Activated T-cell treated with anti-CD3 and anti-CD28 coated beads, Interleukin-2, amount 50 U/mL, for 24 hours (primary cell): ENCODE results near the gene MAP3K10.
A peak's percentile ranks its signal among the peaks of the same experiment; 100 is the strongest.
"Not testable (repeated sequence)": the region's sequence is repeated elsewhere in the genome, so short reads cannot be mapped to it uniquely, and the experiment has no call there.

Source experiments
- DNase-seq: peaks from one replicate; pipeline ENCODE4 v3.0.0-alpha.2; 2020
- H3K27ac Mint-ChIP-seq: 2 replicates; pipeline ENCODE4 v1.8.0; 2020; ENCODE audit warnings: mild to moderate bottlenecking, mixed read lengths
- H3K27me3 Mint-ChIP-seq: 2 replicates; pipeline ENCODE4 v1.8.0; 2020; ENCODE audit warnings: mixed read lengths
- H3K36me3 Mint-ChIP-seq: 2 replicates; pipeline ENCODE4 v1.8.0; 2020; ENCODE audit warnings: low read depth, mixed read lengths
- H3K4me1 Mint-ChIP-seq: 2 replicates; pipeline ENCODE4 v1.8.0; 2020; ENCODE audit warnings: low read depth, mixed read lengths
- H3K4me3 Mint-ChIP-seq: 2 replicates; pipeline ENCODE4 v1.8.0; 2020; ENCODE audit warnings: mild to moderate bottlenecking, moderate library complexity, mixed read lengths
- H3K9me3 Mint-ChIP-seq: 2 replicates; pipeline ENCODE4 v1.8.0; 2020; ENCODE audit warnings: mixed read lengths

MAP3K10 gene

DNA sequence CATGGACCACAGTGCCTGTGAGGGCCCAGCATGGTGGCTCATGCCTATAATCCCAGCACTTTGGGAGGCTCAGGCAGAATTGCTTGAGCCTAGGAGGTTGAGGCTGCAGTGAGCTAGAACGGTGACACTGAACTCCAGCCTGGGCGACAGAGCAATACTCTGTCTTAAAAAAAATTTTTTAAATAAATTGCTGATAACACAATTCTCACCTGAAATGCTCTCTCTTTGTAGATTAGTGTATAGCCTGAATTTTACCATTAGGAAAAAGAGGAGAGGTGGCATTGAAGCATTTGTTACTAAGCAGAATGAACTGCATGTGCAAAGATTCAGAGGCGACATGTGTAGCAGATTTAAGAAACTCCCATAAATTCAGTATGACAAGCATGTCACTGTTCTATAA is 29.1 kb upstream of the MAP3K10 start:
- DNase-seq, result no peak
- Mint-ChIP-seq H3K4me1 (peaks cover 8% of the 10 kb centered on the region), H3K36me3 (no peaks in the 10 kb centered on the region), H3K27ac (no peak overlapping the region), H3K27me3 (no peaks in the 10 kb centered on the region), H3K4me3 (no peak overlapping the region), H3K9me3 (no peaks in the 10 kb centered on the region)

DNA sequence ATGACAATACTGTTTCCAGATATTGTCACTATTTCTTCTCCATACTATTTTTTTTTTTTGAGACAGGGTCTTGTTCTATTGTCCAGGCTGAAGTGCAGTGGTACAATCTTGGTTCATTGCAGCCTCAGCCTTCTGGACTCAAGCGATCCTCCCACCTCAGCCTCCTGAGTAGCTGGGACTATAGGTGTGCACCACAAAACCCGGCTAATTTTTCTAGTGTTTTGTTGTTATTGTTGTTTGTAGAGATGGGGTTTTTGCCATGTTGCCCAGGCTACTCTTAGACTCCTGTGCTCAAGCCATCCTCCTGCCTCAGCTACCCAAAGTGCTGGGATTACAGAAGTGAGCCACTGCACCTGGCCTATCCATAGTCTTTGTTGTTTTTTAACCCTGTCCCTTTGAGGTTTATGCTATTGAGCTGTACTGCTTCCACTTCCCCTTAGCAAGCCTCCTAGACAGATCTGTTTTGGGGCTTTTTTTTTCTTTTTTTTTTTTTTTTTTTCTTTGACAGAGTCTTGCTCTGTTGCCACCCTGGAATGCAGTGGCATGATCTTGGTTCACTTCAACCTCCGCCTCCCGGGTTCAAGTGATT is 27.6 kb upstream of the MAP3K10 start:
- H3K27ac Mint-ChIP-seq, result no peak overlapping the region
- no peaks in the 10 kb centered on the region for H3K9me3 Mint-ChIP-seq
- DNase-seq, result no peak
- H3K4me3 Mint-ChIP-seq, result no peak overlapping the region
- no peaks in the 10 kb centered on the region for H3K36me3 Mint-ChIP-seq
- no peaks in the 10 kb centered on the region for H3K27me3 Mint-ChIP-seq
- peaks cover 8% of the 10 kb centered on the region for H3K4me1 Mint-ChIP-seq

DNA sequence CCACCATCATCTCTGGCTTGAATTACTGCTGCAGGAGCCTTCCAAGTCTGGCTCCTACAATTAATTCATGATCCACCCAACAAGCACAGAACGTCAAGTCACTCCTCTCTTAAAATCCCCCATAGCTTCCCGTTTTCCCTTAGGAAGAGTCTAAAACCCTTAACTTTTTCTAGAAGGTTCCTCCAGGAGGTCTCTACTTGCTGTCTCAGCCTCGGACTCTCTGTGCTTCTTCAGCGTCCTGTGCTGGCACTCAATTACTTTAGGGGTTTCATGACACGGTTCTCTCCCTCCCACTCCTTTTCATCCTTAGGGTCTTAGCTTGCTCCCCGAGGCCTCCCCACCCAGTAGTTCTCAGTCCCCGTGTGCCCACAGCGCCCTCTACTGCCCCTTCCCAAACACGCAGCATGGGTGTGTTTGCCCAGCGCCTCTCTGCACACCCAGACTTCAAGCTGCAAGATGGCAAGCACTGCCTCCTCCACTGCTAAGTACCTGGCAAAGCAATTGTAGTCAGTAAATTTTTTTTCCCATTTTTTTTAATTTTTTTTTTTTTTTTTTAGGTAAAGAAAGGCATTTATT is 25.8 kb upstream of the MAP3K10 start:
- no peak overlapping the region for H3K4me3 Mint-ChIP-seq
- peak; percentile 79 for DNase-seq

DNA sequence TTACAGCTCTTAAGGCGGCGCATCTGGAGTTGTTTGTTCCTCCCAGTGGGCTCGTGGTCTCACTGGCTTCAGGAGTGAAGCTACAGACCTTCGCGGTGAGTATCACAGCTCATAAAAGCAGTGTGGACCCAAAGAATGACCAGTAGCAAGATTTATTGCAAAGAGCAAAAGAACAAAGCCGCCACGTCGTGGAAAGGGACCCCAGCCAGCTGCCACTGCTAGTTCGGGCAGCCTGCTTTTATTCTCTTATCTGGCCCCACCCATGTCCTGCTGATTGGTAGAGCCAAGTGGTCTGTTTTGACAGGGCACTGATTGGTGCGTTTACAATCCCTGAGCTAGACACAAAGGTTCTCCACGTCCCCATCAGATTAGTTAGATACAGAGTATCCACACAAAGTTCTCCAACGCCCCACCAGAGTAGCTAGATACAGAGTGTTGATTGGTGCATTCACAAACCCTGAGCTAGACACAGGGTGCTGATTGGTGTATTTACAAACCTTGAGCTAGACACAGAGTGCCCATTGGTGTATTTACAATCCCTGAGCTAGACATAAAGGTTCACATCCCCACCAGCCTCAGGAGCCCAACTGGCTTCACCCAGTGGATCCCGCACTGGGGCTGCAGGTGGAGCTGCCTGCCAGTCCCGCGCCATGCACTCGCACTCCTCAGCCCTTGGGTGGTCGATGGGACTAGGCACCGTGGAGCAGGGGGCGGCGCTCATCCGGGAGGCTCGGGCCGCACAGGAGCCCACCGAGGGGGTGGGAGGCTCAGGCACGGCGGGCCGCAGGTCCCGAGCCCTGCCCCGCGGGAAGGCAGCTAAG is 21.5 kb upstream of the MAP3K10 start:
- not testable (repeated sequence) for H3K4me1 Mint-ChIP-seq, H3K4me3 Mint-ChIP-seq, H3K27ac Mint-ChIP-seq, H3K36me3 Mint-ChIP-seq, DNase-seq, H3K9me3 Mint-ChIP-seq, H3K27me3 Mint-ChIP-seq

More for the DNA sequence above, 25.8 kb upstream of the MAP3K10 start:
- Mint-ChIP-seq H3K9me3 (no peaks in the 10 kb centered on the region), H3K27me3 (no peaks in the 10 kb centered on the region), H3K4me1 (peaks cover 8% of the 10 kb centered on the region), H3K27ac (no peak overlapping the region), H3K36me3 (no peaks in the 10 kb centered on the region)

DNA sequence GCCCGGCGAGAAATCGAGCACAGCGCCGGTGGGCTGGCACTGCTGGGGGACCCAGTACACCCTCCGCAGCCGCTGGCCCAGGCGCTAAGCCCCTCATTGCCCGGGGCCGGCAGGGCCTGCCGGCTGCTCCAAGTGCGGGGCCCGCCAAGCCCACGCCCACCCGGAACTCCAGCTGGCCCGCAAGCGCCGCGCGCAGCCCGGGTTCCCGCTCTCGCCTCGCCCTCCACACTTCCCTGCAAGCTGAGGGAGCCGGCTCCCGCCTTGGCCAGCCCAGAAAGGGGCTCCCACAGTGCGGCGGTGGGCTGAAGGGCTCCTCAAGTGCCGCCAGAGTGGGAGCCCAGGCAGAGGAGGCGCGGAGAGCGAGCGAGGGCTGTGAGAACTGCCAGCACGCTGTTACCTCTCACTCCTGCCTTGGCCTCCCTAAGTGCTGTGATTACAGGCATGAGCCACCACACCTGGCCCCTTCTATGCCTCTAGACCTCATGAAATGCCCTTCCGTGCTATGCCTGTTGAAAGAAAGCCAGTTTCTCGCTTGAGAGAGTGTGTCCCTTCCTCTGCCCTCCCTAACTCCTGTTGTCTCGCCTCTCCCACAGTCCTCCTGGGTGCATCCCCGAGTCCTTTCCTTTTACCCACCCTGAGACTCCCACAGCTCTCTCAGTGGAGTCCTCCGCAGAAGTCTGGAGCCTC is 20.8 kb upstream of the MAP3K10 start:
- not testable (repeated sequence) for H3K4me3 Mint-ChIP-seq, DNase-seq, H3K9me3 Mint-ChIP-seq, H3K36me3 Mint-ChIP-seq, H3K4me1 Mint-ChIP-seq, H3K27ac Mint-ChIP-seq, H3K27me3 Mint-ChIP-seq

DNA sequence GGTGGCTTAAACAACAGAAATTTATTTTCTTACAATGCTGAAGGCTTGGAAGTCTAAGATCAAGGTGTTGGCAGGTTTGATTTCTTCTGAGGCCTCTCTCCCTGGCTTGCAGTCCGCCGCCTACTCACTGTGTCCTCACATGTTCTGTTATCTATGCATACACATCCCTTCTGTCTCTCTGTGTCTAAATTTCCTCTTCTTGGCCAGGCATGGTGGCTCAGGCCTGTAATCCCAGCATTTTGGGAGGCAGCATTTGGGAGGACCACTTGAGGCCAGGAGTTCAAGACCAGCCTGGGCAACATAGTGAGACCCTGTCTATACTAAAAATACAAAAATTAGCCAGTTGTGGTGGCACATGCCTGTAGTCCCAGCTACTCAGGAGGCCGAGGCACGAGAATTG is 19.9 kb upstream of the MAP3K10 start:
- H3K4me1 Mint-ChIP-seq, H3K27ac Mint-ChIP-seq, H3K27me3 Mint-ChIP-seq, H3K4me3 Mint-ChIP-seq, H3K9me3 Mint-ChIP-seq, H3K36me3 Mint-ChIP-seq, DNase-seq: not testable (repeated sequence)

DNA sequence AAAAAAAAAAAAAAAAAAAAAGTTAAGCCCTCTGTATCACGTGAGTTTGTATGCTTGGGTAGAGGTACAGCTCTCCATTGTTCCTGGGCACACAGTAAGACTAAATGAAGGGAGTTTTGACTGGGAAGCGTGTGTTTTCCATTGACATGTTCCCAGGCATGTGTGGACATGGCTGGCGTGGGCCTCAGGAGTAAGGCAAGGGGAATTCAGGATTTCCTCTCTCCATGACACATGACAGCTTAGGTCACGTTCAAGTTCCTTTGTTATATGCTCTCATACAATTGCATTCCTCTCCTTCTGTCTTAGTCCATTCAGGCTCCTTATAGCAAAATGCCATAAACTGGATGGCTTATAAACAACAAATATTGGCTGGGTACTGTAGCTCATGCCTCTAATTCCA is 17.1 kb upstream of the MAP3K10 start:
- no peak overlapping the region for H3K4me3 Mint-ChIP-seq
- no peaks in the 10 kb centered on the region for H3K36me3 Mint-ChIP-seq
- H3K27ac Mint-ChIP-seq, result no peak overlapping the region
- H3K27me3 Mint-ChIP-seq, result no peaks in the 10 kb centered on the region
- H3K4me1 Mint-ChIP-seq, result no peaks in the 10 kb centered on the region
- H3K9me3 Mint-ChIP-seq, result no peaks in the 10 kb centered on the region
- DNase-seq, result no peak

DNA sequence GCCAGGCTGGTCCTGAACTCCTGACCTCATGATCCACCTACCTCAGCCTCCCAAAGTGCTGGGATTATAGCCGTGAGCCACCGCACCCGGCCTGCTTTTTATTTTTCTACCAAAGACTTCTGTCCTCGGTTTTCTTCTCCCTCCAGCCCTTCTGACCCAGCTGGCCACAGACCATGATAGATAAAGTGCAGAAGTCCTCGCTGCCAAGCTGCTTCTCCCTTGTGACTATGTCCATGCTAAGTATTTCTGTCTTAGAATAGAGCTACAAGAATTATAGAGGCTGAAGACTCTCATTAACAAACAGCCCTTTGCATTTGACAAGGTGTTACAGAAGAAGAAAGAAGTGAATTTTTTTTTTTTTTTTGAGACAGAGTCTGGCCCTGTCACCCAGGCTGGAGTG is 15.4 kb upstream of the MAP3K10 start:
- no peaks in the 10 kb centered on the region for H3K9me3 Mint-ChIP-seq
- no peaks in the 10 kb centered on the region for H3K4me1 Mint-ChIP-seq
- H3K27ac Mint-ChIP-seq, result no peak overlapping the region
- no peaks in the 10 kb centered on the region for H3K36me3 Mint-ChIP-seq
- no peak overlapping the region for H3K4me3 Mint-ChIP-seq
- DNase-seq, result no peak
- peaks cover 5% of the 10 kb centered on the region for H3K27me3 Mint-ChIP-seq

DNA sequence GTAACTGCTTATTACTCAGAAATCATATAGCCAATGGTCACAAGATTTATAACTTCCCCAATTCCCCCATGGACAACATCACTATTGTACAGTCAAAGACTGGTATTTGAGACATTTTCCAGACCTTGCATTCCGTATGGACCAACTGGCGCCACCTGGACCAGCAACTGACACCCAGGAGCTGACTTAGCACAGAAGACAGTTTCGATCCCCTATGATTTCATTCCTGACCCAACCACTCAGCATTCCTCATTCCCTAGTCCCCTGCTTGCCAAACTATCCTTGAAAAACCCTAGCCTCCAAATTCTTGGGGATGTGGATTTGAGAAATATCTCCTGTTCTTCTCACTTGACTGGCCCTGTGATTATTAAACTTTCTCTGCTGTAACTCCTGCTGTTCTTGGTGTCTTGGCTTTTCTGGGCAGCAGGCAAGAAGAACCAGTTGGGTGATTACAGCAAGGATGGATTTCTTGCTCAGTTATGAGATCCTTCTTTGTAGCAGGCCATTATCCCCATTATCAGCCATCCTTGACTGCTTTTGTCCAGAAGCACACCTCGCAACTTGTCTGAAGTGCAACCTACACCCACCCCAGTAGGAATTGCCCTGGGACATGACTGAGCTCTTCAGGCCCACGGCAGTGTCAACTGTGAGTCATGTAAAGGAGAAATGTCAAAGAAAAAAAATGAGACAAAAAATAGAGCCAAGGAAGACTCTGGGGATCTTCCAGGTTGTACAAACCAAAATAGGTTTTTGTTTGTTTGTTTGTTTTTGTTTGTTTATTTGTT is 13.7 kb upstream of the MAP3K10 start:
- Mint-ChIP-seq H3K9me3 (no peaks in the 10 kb centered on the region), H3K36me3 (no peaks in the 10 kb centered on the region), H3K27me3 (peaks cover 5% of the 10 kb centered on the region), H3K27ac (no peak overlapping the region), H3K4me1 (no peaks in the 10 kb centered on the region), H3K4me3 (no peak overlapping the region)
- no peak for DNase-seq

DNA sequence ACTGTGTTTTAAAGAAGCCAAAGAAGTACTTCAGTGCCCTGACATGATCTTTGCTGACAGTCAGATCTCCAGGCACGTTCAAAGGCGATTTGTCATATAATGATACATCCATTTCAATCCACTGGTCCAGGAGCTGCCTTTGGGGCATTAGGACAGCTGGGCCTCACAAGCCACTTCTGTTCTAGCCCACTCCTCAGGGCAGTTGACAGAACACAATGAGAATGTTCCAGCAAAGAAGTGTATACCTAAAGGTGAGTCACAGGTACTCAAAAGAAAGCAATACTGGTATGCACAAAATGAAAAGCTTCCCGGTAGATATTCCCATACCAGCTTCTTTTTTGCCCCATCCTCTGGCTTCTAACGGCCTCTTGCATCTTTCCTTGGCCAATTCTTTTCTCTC is 12.5 kb upstream of the MAP3K10 start:
- no peak overlapping the region for H3K4me3 Mint-ChIP-seq
- H3K36me3 Mint-ChIP-seq, result no peaks in the 10 kb centered on the region
- no peak for DNase-seq
- no peak overlapping the region for H3K27ac Mint-ChIP-seq
- H3K9me3 Mint-ChIP-seq, result no peaks in the 10 kb centered on the region
- H3K4me1 Mint-ChIP-seq, result no peaks in the 10 kb centered on the region
- H3K27me3 Mint-ChIP-seq, result peaks cover 5% of the 10 kb centered on the region

DNA sequence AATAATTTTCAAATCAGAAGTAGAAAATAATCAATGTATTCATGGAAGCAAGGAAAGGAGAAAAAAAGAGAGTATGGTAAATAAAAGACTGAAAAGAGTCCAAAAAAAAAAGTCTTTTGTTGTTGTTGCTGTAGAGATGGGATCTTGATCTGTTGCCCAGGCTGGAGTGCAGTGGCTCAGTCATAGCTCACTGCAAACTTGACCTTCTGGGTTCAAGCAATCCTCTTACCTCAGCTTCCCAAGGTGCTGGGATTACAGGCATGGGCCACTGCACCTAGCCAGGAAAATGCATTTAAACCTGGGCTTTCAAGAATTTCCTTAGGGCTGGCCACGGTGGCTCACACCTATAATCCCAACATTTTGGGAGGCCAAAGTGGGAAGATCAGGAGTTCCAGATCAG is 7.0 kb upstream of the MAP3K10 start:
- no peaks in the 10 kb centered on the region for H3K36me3 Mint-ChIP-seq
- no peaks in the 10 kb centered on the region for H3K9me3 Mint-ChIP-seq
- peaks cover 5% of the 10 kb centered on the region for H3K27me3 Mint-ChIP-seq
- H3K4me3 Mint-ChIP-seq, result no peak overlapping the region
- peaks cover 4% of the 10 kb centered on the region for H3K4me1 Mint-ChIP-seq
- H3K27ac Mint-ChIP-seq, result no peak overlapping the region
- DNase-seq, result no peak

DNA sequence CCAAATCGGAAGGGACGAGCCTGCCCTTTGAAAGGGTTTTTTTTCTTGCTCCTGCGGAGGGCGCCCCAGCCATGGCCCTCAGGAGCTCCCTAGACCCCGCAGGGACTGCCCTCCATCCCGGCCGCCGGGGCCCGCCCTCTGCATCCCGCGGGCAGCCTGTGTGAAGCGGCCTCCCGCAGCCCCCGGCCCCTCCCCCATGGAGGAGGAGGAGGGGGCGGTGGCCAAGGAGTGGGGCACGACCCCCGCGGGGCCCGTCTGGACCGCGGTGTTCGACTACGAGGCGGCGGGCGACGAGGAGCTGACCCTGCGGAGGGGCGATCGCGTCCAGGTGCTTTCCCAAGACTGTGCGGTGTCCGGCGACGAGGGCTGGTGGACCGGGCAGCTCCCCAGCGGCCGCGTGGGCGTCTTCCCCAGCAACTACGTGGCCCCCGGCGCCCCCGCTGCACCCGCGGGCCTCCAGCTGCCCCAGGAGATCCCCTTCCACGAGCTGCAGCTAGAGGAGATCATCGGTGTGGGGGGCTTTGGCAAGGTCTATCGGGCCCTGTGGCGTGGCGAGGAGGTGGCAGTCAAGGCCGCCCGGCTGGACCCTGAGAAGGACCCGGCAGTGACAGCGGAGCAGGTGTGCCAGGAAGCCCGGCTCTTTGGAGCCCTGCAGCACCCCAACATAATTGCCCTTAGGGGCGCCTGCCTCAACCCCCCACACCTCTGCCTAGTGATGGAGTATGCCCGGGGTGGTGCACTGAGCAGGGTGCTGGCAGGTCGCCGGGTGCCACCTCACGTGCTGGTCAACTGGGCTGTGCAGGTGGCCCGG is 815 bp downstream of the MAP3K10 start:
- DNase-seq, result peak; percentile 55
- peak overlapping the region; percentile 70 for H3K4me3 Mint-ChIP-seq
- no peaks in the 10 kb centered on the region for H3K27me3 Mint-ChIP-seq
- peaks cover 40% of the 10 kb centered on the region for H3K4me1 Mint-ChIP-seq
- H3K27ac Mint-ChIP-seq, result no peak overlapping the region
- H3K9me3 Mint-ChIP-seq, result no peaks in the 10 kb centered on the region
- H3K36me3 Mint-ChIP-seq, result peaks cover 1% of the 10 kb centered on the region

DNA sequence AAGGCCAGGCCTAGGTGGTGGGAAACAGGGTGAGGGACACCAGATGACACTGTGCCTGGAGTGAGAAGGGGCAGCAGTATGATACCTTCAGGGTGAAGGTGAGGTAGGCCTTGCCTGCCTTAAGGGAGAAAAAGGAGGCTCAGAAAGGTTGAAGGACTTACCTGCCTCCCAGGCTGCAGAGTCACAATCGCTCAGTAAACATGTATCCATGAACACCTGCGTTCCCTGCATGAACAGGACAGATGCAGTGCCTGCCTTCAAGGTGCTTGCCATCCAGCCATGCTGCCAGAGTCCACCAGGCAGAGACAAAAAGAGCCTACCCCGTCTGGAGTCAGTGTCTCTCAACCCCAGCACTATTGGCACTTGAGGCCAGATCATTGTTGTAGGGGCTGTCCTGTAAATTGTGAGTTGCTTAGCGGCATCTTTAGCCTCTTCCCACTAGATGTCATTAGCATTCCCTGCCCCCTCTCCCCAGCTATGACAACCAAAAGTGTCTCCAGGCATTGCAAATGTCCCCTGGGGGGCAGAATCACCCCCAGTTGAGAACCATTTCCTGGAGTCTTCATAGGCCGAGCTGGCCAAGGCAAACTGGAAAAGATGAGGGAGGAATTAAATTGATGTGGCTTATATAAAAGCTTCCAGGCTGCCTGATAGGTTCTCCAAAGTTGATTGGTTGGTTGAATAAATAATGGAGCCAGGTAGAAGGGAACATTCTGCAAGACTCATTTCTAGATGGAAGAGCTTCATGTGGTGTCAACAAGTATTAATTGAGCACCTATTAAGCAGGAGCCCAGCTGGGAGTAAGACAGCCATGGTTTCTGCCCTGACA is 1.7 kb downstream of the MAP3K10 start:
- peak overlapping the region; percentile 37 for H3K27ac Mint-ChIP-seq
- DNase-seq, result no peak
- H3K9me3 Mint-ChIP-seq, result no peaks in the 10 kb centered on the region
- H3K4me1 Mint-ChIP-seq, result peaks cover 40% of the 10 kb centered on the region
- peak overlapping the region; percentile 70 for H3K4me3 Mint-ChIP-seq
- H3K27me3 Mint-ChIP-seq, result no peaks in the 10 kb centered on the region
- H3K36me3 Mint-ChIP-seq, result peaks cover 3% of the 10 kb centered on the region
